Measurements from ENCODE around the gene HS3ST5. TPM values are rescaled to one million over a fixed set of nuclear protein-coding genes. Genes with fewer than 3 reads are reported as not detected.

HS3ST5 gene
- total and polyA plus RNA-seq, 4 donors = not detected

- Histone ChIP-seq H3K9ac (ENCODE audit: low read depth in 1 of 2, low read length in 2 of 2) (no peak overlapping the region), H3K4me1 (ENCODE audit: control insufficient read depth in 4 of 4, insufficient read depth in 4 of 4, low read length in 3 of 4) (peaks cover 11 to 19% (median 15%) of the 10 kb centered on the region in 4 donors), H3K27ac (ENCODE audit: low read depth in 1 of 2, low read length in 2 of 2) (no peak overlapping the region), H3K9me3 (ENCODE audit: control insufficient read depth in 4 of 4, low read length in 3 of 4) (no peaks in the 10 kb centered on the region), H3K4me3 (ENCODE audit: low read depth in 1 of 3, low read length in 3 of 3) (no peak overlapping the region), H3K36me3 (ENCODE audit: control insufficient read depth in 4 of 4, insufficient read depth in 3 of 4, low read depth in 1 of 4, low read length in 3 of 4) (no peaks in the 10 kb centered on the region), H3K27me3 (ENCODE audit: control insufficient read depth in 4 of 4, insufficient read depth in 4 of 4, low read length in 3 of 4) (peaks cover 0 to 15% (median 8%) of the 10 kb centered on the region in 4 donors)
- no peak for DNase-seq (ENCODE audit: low spot score)
- WGBS = 82% methylated on average over 4 of the region's 4 CpGs
- no peak for TF ChIP-seq RXRA (IDR thresholded peaks at IDR 0.05)
- TF ChIP-seq YY1 (IDR thresholded peaks at IDR 0.05) = no peak
- no peak for TF ChIP-seq TAF1 (conservative IDR thresholded peaks at IDR 0.05)
- no peak for TF ChIP-seq ZBTB33 (IDR thresholded peaks at IDR 0.05)
- TF ChIP-seq NR2F2 (IDR thresholded peaks at IDR 0.05) = no peak
- no peak for TF ChIP-seq CTCF (IDR thresholded peaks at IDR 0.05; ENCODE audit: low read depth, low read length, missing input control)
- no peak for TF ChIP-seq REST (IDR thresholded peaks at IDR 0.05)
- TF ChIP-seq HNF4G (IDR thresholded peaks at IDR 0.05) = no peak
Measured at GRCh38 chr6:114346451-114346850, 3.6 kb upstream of the HS3ST5 start.

GRCh38 chr6:114344971-114345275 is 2.1 kb upstream of the HS3ST5 start:
- Histone ChIP-seq H3K36me3 (ENCODE audit: control insufficient read depth in 4 of 4, insufficient read depth in 3 of 4, low read depth in 1 of 4, low read length in 3 of 4) (no peaks in the 10 kb centered on the region), H3K9ac (ENCODE audit: low read depth in 1 of 2, low read length in 2 of 2) (no peak overlapping the region), H3K4me3 (ENCODE audit: low read depth in 1 of 3, low read length in 3 of 3) (no peak overlapping the region), H3K27ac (ENCODE audit: low read depth in 1 of 2, low read length in 2 of 2) (no peak overlapping the region), H3K9me3 (ENCODE audit: control insufficient read depth in 4 of 4, low read length in 3 of 4) (no peaks in the 10 kb centered on the region), H3K27me3 (ENCODE audit: control insufficient read depth in 4 of 4, insufficient read depth in 4 of 4, low read length in 3 of 4) (peaks cover 0 to 15% (median 11%) of the 10 kb centered on the region in 4 donors), H3K4me1 (ENCODE audit: control insufficient read depth in 4 of 4, insufficient read depth in 4 of 4, low read length in 3 of 4) (peaks cover 11 to 20% (median 15%) of the 10 kb centered on the region in 4 donors)
- no peak for DNase-seq (ENCODE audit: low spot score)
- WGBS = 86% methylated on average over 1 of the region's 1 CpG
- TF ChIP-seq CTCF (IDR thresholded peaks at IDR 0.05; ENCODE audit: low read depth, low read length, missing input control) (no peak), RXRA (IDR thresholded peaks at IDR 0.05) (no peak), FOXA1 (IDR thresholded peaks at IDR 0.05) (no peak), ZBTB33 (IDR thresholded peaks at IDR 0.05) (no peak), EGR1 (IDR thresholded peaks at IDR 0.05; ENCODE audit: low read depth in 2 of 2) (no peak), SP1 (IDR thresholded peaks at IDR 0.05) (no peak), GABPA (IDR thresholded peaks at IDR 0.05 in 1 of 2, conservative IDR thresholded peaks at IDR 0.05 in 1 of 2) (no peak), JUND (IDR thresholded peaks at IDR 0.05) (no peak), MAX (IDR thresholded peaks at IDR 0.05) (no peak), HNF4A (conservative IDR thresholded peaks at IDR 0.05) (no peak), FOXA2 (IDR thresholded peaks at IDR 0.05) (no peak), RAD21 (IDR thresholded peaks at IDR 0.05) (no peak), REST (IDR thresholded peaks at IDR 0.05) (no peak), YY1 (IDR thresholded peaks at IDR 0.05) (no peak)
